Iris pigment epithelial cell (primary cell): ENCODE results near the gene AKAP3.

ENCODE experiments used
- DNase-seq: peaks from one replicate; pipeline ENCODE4 v3.0.0-alpha.2; 2011; ENCODE audit warnings: low read depth

Gene AKAP3

GRCh38 chr12:4595881-4596280 lies 53.0 kb downstream of the AKAP3 start:
- no peak for DNase-seq

GRCh38 chr12:4591180-4591687 lies 57.6 kb downstream of the AKAP3 start:
- no peak for DNase-seq

- no peak for DNase-seq
Measured at GRCh38 chr12:4589941-4590340, 58.9 kb downstream of the AKAP3 start.

- no peak for DNase-seq
Measured at GRCh38 chr12:4588916-4589315, 59.9 kb downstream of the AKAP3 start.

GRCh38 chr12:4587108-4587507 lies 61.7 kb downstream of the AKAP3 start:
- no peak for DNase-seq

GRCh38 chr12:4586500-4586899 lies 62.4 kb downstream of the AKAP3 start:
- no peak for DNase-seq

- no peak for DNase-seq
Measured at GRCh38 chr12:4584896-4585295, 64.0 kb downstream of the AKAP3 start.

- no peak for DNase-seq
Measured at GRCh38 chr12:4584281-4584680, 64.6 kb downstream of the AKAP3 start.

GRCh38 chr12:4580281-4580688 lies 68.6 kb downstream of the AKAP3 start:
- no peak for DNase-seq

GRCh38 chr12:4579305-4580102 lies 69.3 kb downstream of the AKAP3 start:
- peak; percentile 36 for DNase-seq

- no peak for DNase-seq
Measured at GRCh38 chr12:4572680-4573079, 76.2 kb downstream of the AKAP3 start.

- DNase-seq: no peak
Measured at GRCh38 chr12:4569261-4569660, 79.6 kb downstream of the AKAP3 start.

- DNase-seq: no peak
Measured at GRCh38 chr12:4567073-4567881, 81.6 kb downstream of the AKAP3 start.

- no peak for DNase-seq
Measured at GRCh38 chr12:4566474-4566873, 82.4 kb downstream of the AKAP3 start.
